Smooth muscle cell (in vitro differentiated cells): Measurements from ENCODE around the gene POU6F2. TPM values are rescaled to one million over a fixed set of nuclear protein-coding genes. Genes with fewer than 3 reads are reported as not detected.

Experiments
- DNase-seq: peaks from one replicate; lab custom pipeline; 2025; ENCODE audit not compliant: unreplicated experiment; lab: John Stamatoyannopoulos, UW
- H2AFZ ChIP-seq: fragments of 200-600 bp; sonication (generic); 2 replicates; pipeline ENCODE4 v1.6.0; 2016; ENCODE audit warnings: antibody characterized with exemption, low read depth, mild to moderate bottlenecking
- H3F3A ChIP-seq: fragments of 200-600 bp; sonication (generic); 2 replicates; pipeline ENCODE4 v1.6.0; 2017; ENCODE audit warnings: antibody characterized with exemption, low read depth
- H3K27ac ChIP-seq: fragments of 200-600 bp; sonication (generic); 2 replicates; pipeline ENCODE4 v1.5.1; 2016; ENCODE audit warnings: low read depth, mild to moderate bottlenecking
- H3K27me3 ChIP-seq: fragments of 200-600 bp; sonication (generic); 2 replicates; pipeline ENCODE4 v1.6.1; 2016; ENCODE audit warnings: low read depth, mild to moderate bottlenecking
- H3K36me3 ChIP-seq: fragments of 200-600 bp; sonication (generic); 2 replicates; pipeline ENCODE4 v1.5.1; 2016; ENCODE audit warnings: low read depth
- H3K4me1 ChIP-seq: fragments of 200-600 bp; sonication (generic); 2 replicates; pipeline ENCODE4 v1.5.1; 2016; ENCODE audit warnings: low read depth
- H3K4me2 ChIP-seq: fragments of 200-600 bp; sonication (generic); 2 replicates; pipeline ENCODE4 v1.6.0; 2016; ENCODE audit warnings: mild to moderate bottlenecking
- H3K4me3 ChIP-seq: fragments of 200-600 bp; sonication (generic); 2 replicates; pipeline ENCODE4 v1.5.1; 2016; ENCODE audit warnings: mild to moderate bottlenecking
- H3K79me2 ChIP-seq: fragments of 200-600 bp; sonication (generic); 2 replicates; pipeline ENCODE4 v1.6.0; 2016; ENCODE audit warnings: low read depth, mild to moderate bottlenecking
- H3K9ac ChIP-seq: fragments of 200-600 bp; sonication (generic); 2 replicates; pipeline ENCODE4 v1.6.0; 2016; ENCODE audit warnings: low read depth
- H3K9me3 ChIP-seq: fragments of 200-600 bp; sonication (generic); replicated peaks from 2 replicates; pipeline ENCODE4 v1.5.1; 2016; ENCODE audit warnings: low read depth
- H4K20me1 ChIP-seq: fragments of 200-600 bp; sonication (generic); 2 replicates; pipeline ENCODE4 v1.6.0; 2016; ENCODE audit warnings: low read depth
- WGBS: methylation state at CpG from one replicate; pipeline ENCODE4 v1.1.7; 2016; ENCODE audit warnings: low lambda C conversion rate; 5-methylcytosine and 5-hydroxymethylcytosine counted together
- polyA plus RNA-seq: library from polyadenylated mRNA; unstranded; fragments of >200 nt; fragmentation: Nextera tagmentation; extraction: Ambion mirVana; gene quantifications from 2 replicates; pipeline ENCODE4 v1.2.1, GENCODE V29; 2016
- total RNA-seq: library from RNA; depleted of rRNA; stranded (reverse); fragments of >200 nt; gene quantifications from 2 replicates; pipeline ENCODE4 v1.2.3, GENCODE V29; 2014
- TF ChIP-seq, protein P1 (sequence below): fragments of 200-600 bp; sonication (generic); IDR thresholded peaks from 2 replicates; pipeline ENCODE4 v1.5.1; 2017; ENCODE audit warnings: borderline replicate concordance, mild to moderate bottlenecking, antibody characterized with exemption; ENCODE audit not compliant: insufficient read depth, poor library complexity, severe bottlenecking

The POU6F2 gene
- total and polyA plus RNA-seq, 2 experiments from 2014 or later, result 1.2 TPM

DNA sequence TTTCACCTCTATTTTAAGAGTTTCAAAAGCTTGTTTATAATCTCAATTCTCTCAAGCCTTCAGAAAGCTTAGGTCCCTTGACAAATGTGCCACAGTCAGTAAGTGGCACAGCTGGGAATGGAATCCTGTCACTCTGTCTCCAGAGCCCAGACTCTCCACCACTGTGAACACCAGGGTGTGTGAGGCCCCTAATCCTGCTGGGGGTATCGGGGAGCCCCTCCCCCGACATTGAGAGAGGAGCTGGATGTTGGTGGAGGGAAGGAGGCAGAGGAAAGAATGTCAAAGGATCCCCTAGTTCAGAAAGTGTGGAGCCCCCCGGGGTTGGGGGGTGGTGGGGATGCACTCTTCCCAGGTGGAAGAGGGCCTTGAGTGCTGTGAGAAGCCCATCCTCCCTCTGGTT is 454.7 kb downstream of the POU6F2 start:
- Histone ChIP-seq H4K20me1 (no peaks in the 10 kb centered on the region), H3K4me2 (no peak overlapping the region), H3K9ac (no peak overlapping the region), H3K4me3 (no peak overlapping the region), H3K36me3 (no peaks in the 10 kb centered on the region), H2AFZ (no peak overlapping the region), H3K9me3 (no peaks in the 10 kb centered on the region), H3K4me1 (no peaks in the 10 kb centered on the region), H3K27me3 (no peaks in the 10 kb centered on the region), H3K27ac (no peak overlapping the region), H3F3A (no peaks in the 10 kb centered on the region), H3K79me2 (no peaks in the 10 kb centered on the region)
- TF ChIP-seq, protein P1, sequence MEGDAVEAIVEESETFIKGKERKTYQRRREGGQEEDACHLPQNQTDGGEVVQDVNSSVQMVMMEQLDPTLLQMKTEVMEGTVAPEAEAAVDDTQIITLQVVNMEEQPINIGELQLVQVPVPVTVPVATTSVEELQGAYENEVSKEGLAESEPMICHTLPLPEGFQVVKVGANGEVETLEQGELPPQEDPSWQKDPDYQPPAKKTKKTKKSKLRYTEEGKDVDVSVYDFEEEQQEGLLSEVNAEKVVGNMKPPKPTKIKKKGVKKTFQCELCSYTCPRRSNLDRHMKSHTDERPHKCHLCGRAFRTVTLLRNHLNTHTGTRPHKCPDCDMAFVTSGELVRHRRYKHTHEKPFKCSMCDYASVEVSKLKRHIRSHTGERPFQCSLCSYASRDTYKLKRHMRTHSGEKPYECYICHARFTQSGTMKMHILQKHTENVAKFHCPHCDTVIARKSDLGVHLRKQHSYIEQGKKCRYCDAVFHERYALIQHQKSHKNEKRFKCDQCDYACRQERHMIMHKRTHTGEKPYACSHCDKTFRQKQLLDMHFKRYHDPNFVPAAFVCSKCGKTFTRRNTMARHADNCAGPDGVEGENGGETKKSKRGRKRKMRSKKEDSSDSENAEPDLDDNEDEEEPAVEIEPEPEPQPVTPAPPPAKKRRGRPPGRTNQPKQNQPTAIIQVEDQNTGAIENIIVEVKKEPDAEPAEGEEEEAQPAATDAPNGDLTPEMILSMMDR, result no peak
- no peak for DNase-seq
- 92% methylated on average over 3 of the region's 3 CpGs for WGBS

DNA sequence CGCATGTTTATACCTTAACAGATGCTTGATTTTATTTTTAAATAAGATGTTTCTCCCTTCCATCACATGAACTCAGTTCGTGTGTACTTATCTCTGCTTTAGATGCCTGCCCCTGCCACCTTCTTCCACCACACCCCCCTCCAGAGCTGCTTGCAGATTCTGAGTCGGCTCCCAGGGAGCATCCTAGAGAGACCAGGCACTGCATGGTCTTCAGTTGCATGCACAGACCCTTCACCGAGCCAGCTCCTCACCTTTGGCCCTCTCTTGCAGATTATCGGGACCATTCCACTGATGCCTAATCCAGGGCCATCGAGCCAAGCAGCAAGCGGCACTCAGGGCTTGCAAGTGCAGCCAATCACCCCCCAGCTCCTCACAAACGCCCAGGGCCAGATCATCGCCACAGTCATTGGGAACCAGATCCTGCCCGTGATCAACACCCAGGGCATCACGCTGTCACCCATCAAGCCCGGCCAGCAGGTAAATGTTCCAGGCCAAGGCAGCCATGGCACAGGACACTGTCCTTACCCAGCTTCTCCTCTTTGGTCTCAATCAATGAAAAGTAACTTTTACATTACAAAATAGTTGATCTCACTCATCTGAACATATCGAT is 455.2 kb downstream of the POU6F2 start:
- Histone ChIP-seq H3K9ac (no peak overlapping the region), H3K4me3 (no peak overlapping the region), H3K4me2 (no peak overlapping the region), H3K9me3 (no peaks in the 10 kb centered on the region), H3K36me3 (no peaks in the 10 kb centered on the region), H3F3A (no peaks in the 10 kb centered on the region), H2AFZ (no peak overlapping the region), H4K20me1 (no peaks in the 10 kb centered on the region), H3K27me3 (no peaks in the 10 kb centered on the region), H3K4me1 (no peaks in the 10 kb centered on the region), H3K79me2 (no peaks in the 10 kb centered on the region), H3K27ac (no peak overlapping the region)
- TF ChIP-seq, protein P1, result no peak
- no peak for DNase-seq
- 90% methylated on average over 13 of the region's 13 CpGs for WGBS

DNA sequence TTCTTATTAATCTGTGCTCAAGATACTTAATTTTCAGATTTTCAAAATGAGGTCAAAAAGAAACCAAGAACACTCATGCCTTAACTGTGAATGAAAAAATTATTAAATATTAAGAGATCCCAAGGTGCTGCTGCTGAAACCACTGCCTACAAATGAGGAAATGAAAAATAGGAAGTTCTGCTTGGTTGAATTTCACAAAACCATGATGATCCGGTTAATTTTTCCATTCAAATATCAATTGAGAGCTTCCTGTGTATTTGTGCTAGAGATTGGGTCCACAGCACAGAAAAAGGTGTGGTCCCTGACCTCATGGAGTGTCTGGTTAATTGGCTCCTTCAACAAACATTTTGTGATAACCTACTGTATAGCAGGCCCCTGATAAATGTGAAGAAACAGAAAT is 455.8 kb downstream of the POU6F2 start:
- H3K4me2 ChIP-seq, result no peak overlapping the region
- WGBS, result 94% methylated on average over 1 of the region's 1 CpG
- no peaks in the 10 kb centered on the region for H3K27me3 ChIP-seq
- H3K4me3 ChIP-seq, result no peak overlapping the region
- no peak for DNase-seq
- H3K27ac ChIP-seq, result no peak overlapping the region
- no peaks in the 10 kb centered on the region for H3K4me1 ChIP-seq
- H3K79me2 ChIP-seq, result no peaks in the 10 kb centered on the region
- no peak overlapping the region for H3K9ac ChIP-seq
- H2AFZ ChIP-seq, result no peak overlapping the region
- TF ChIP-seq, protein P1, result no peak
- H4K20me1 ChIP-seq, result no peaks in the 10 kb centered on the region
- H3F3A ChIP-seq, result no peaks in the 10 kb centered on the region
- no peaks in the 10 kb centered on the region for H3K9me3 ChIP-seq
- H3K36me3 ChIP-seq, result no peaks in the 10 kb centered on the region

DNA sequence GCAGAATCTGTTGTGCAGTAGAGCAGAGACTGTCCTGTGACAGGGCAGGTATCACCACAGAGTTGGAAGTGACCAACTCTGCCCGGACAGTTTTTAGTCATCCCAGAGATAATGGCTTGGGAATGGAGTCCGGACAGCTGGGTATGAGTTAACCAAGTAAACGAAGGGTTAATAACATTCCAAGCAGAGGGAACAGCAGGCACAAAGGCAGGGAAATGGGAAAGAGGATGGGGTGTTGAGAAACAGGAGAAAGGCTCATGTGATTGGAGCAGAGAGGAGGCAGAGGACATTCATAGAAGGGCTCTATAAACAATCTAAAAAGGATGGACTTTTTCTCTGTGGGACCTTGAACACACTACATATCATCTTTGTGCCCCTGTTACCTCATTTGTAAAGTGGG is 456.3 kb downstream of the POU6F2 start:
- H3K9ac ChIP-seq, result no peak overlapping the region
- no peaks in the 10 kb centered on the region for H3K4me1 ChIP-seq
- no peaks in the 10 kb centered on the region for H3K79me2 ChIP-seq
- no peaks in the 10 kb centered on the region for H3K27me3 ChIP-seq
- H3K27ac ChIP-seq, result no peak overlapping the region
- no peak for DNase-seq
- H2AFZ ChIP-seq, result no peak overlapping the region
- no peaks in the 10 kb centered on the region for H4K20me1 ChIP-seq
- no peaks in the 10 kb centered on the region for H3K36me3 ChIP-seq
- no peak overlapping the region for H3K4me3 ChIP-seq
- WGBS, result 73% methylated on average over 3 of the region's 3 CpGs
- no peak overlapping the region for H3K4me2 ChIP-seq
- TF ChIP-seq, protein P1, result no peak
- no peaks in the 10 kb centered on the region for H3F3A ChIP-seq
- no peaks in the 10 kb centered on the region for H3K9me3 ChIP-seq
